Activated CD8-positive, alpha-beta T cell treated with anti-CD3 and anti-CD28 coated beads for 36 hours (primary cell): ENCODE data around the gene XRRA1. TPM values are rescaled to one million over a fixed set of nuclear protein-coding genes. Genes with fewer than 3 reads are reported as not detected.
"Not testable (repeated sequence)": the region's sequence is repeated elsewhere in the genome, so short reads cannot be mapped to it uniquely, and the experiment has no call there.

ENCODE experiments used
- ATAC-seq: fragments of 200-7000 bp; cut with Tn5 transposase; one replicate; pipeline ENCODE4 v1.10.0; 2021; ENCODE audit warnings: mild to moderate bottlenecking, moderate library complexity
- CTCF ChIA-PET: fragments of 350-600 bp; sonication (Branson Sonifier 250); formaldehyde crosslinking; loops from one replicate; lab custom pipeline; 2021; ENCODE audit warnings: antibody characterized with exemption; lab: Charles Lee
- POLR2A ChIA-PET: fragments of 350-600 bp; sonication (Branson Sonifier 250); formaldehyde crosslinking; loops from one replicate; lab custom pipeline; 2021; ENCODE audit warnings: antibody characterized with exemption; lab: Charles Lee
- DNase-seq: peaks from one replicate; pipeline ENCODE4 v3.0.0-alpha.2; 2020
- H3K27ac Mint-ChIP-seq: one replicate; pipeline ENCODE4 v1.8.0; 2021; ENCODE audit warnings: mild to moderate bottlenecking, mixed read lengths
- H3K27me3 Mint-ChIP-seq: one replicate; pipeline ENCODE4 v1.8.0; 2021; ENCODE audit warnings: mixed read lengths
- H3K36me3 Mint-ChIP-seq: one replicate; pipeline ENCODE4 v1.8.0; 2021; ENCODE audit warnings: low read depth, mixed read lengths
- H3K4me1 Mint-ChIP-seq: one replicate; pipeline ENCODE4 v1.8.0; 2021; ENCODE audit warnings: low read depth, mixed read lengths
- H3K4me3 Mint-ChIP-seq: one replicate; pipeline ENCODE4 v1.8.0; 2021; ENCODE audit warnings: mild to moderate bottlenecking, moderate library complexity, mixed read lengths
- H3K9me3 Mint-ChIP-seq: one replicate; pipeline ENCODE4 v1.8.0; 2021; ENCODE audit warnings: mixed read lengths
- CTCF ChIP-seq: fragments of 200-600 bp; IDR thresholded peaks from one replicate; pipeline ENCODE4 v1.8.0; 2022; ENCODE audit warnings: antibody characterized with exemption, mild to moderate bottlenecking
- intact Hi-C: fragments of 100-400 bp; cut with micrococcal nuclease; formaldehyde crosslinking; loops from one replicate; pipeline ENCODE4 v1.10.0; 2022
- total RNA-seq, 2 experiments: library from RNA; stranded (reverse); gene quantifications; one replicate each; pipeline ENCODE4 v1.2.3, GENCODE V29; 2021

Gene XRRA1
- total RNA-seq, 2 experiments from 2014 or later = 19.0 to 19.3 TPM

- no peak for TF ChIP-seq CTCF
- no peak for DNase-seq
- Mint-ChIP-seq H3K36me3 (peaks cover 42% of the 10 kb centered on the region), H3K9me3 (no peaks in the 10 kb centered on the region), H3K4me3 (no peak overlapping the region), H3K27me3 (no peaks in the 10 kb centered on the region), H3K4me1 (peaks cover 6% of the 10 kb centered on the region), H3K27ac (no peak overlapping the region)
- no peak for ATAC-seq
- ChIA-PET CTCF (interaction anchor here (1.5 kb wide), 1 partner anchor 99 kb away, joined by 5 read pairs; no protein-coding TSS in a partner anchor), POLR2A (no interaction called here)
- intact Hi-C loops = no loop called here
These were observed 109.4 kb downstream of the XRRA1 start for GRCh38 chr11:74839446-74839845.

- CTCF ChIA-PET = no interaction called here
These were observed 110.7 kb downstream of the XRRA1 start for GRCh38 chr11:74838188-74838587.

GRCh38 chr11:74837191-74837590, 111.7 kb downstream of the XRRA1 start:
- POLR2A ChIA-PET = interaction anchor here (0.9 kb wide), 1 partner anchor 16 kb away, joined by 3 read pairs; no protein-coding TSS in a partner anchor
- no peak overlapping the region for H3K4me3 Mint-ChIP-seq
- ATAC-seq (no peak), DNase-seq (no peak)
- CTCF ChIA-PET = no interaction called here
- no peaks in the 10 kb centered on the region for H3K9me3 Mint-ChIP-seq
- H3K27ac Mint-ChIP-seq = no peak overlapping the region
- H3K4me1 Mint-ChIP-seq = peaks cover 6% of the 10 kb centered on the region
- peaks cover 34% of the 10 kb centered on the region for H3K36me3 Mint-ChIP-seq
- intact Hi-C loops = no loop called here
- no peaks in the 10 kb centered on the region for H3K27me3 Mint-ChIP-seq
- no peak for TF ChIP-seq CTCF

More at GRCh38 chr11:74838188-74838587, 110.7 kb downstream of the XRRA1 start:
- TF ChIP-seq CTCF = no peak
- intact Hi-C loops = no loop called here
- Mint-ChIP-seq H3K9me3 (no peaks in the 10 kb centered on the region), H3K4me1 (peaks cover 6% of the 10 kb centered on the region), H3K27me3 (no peaks in the 10 kb centered on the region), H3K27ac (no peak overlapping the region), H3K36me3 (peaks cover 35% of the 10 kb centered on the region), H3K4me3 (no peak overlapping the region)
- ATAC-seq (no peak), DNase-seq (no peak)
- POLR2A ChIA-PET = interaction anchor here (0.9 kb wide), 1 partner anchor 17 kb away, joined by 3 read pairs; no protein-coding TSS in a partner anchor

DNA sequence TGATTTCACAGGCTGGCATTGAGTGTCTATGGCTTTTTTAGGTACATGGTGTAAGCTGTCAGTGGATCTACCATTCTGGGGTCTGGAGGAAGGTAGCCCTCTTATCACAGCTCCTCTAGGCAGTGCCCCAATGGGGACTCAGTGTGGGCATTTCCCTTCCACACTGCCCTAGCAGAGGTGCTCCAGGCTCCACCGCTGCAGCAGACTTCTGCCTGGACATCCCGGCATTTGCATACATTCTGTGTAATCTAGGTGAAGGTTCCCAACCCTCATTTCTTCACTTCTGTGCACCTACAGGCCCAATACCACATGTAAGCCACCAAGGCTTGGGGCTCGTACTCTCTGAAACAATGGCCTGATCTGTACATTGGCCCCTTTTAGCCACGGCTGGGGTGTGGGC, 122.0 kb downstream of the XRRA1 start:
- H3K4me1 Mint-ChIP-seq = no peaks in the 10 kb centered on the region
- TF ChIP-seq CTCF = no peak
- ChIA-PET POLR2A (no interaction called here), CTCF (no interaction called here)
- H3K27ac Mint-ChIP-seq = no peak overlapping the region
- intact Hi-C loops = no loop called here
- H3K9me3 Mint-ChIP-seq = peaks cover 41% of the 10 kb centered on the region
- no peaks in the 10 kb centered on the region for H3K27me3 Mint-ChIP-seq
- H3K36me3 Mint-ChIP-seq = peaks cover 88% of the 10 kb centered on the region
- DNase-seq (peak; percentile 12), ATAC-seq (no peak)
- no peak overlapping the region for H3K4me3 Mint-ChIP-seq

- ATAC-seq, intact Hi-C loops, H3K4me1 Mint-ChIP-seq, H3K27ac Mint-ChIP-seq, H3K4me3 Mint-ChIP-seq, DNase-seq, POLR2A ChIA-PET, H3K27me3 Mint-ChIP-seq: not testable (repeated sequence)
- CTCF ChIA-PET = interaction anchor here (1.3 kb wide), 1 partner anchor 10 kb away, joined by 4 read pairs; no protein-coding TSS in a partner anchor
- H3K36me3 Mint-ChIP-seq = peaks cover 88% of the 10 kb centered on the region
- peaks cover 41% of the 10 kb centered on the region for H3K9me3 Mint-ChIP-seq
These were observed 123.3 kb downstream of the XRRA1 start for GRCh38 chr11:74825596-74825995.
